ENCODE measurements around the gene GUCA2B.
A peak's percentile ranks its signal among the peaks of the same experiment; 100 is the strongest.

GUCA2B gene

GRCh38 chr1:42152907-42153600, at the start of gene GUCA2B:
Gene GUCA2B, plus strand, starts transcription at chr1:42153410. Its CDS starts 41 bp downstream, at chr1:42153451.
- DNase-seq: no peak

- DNase-seq: no peak
Observed at GRCh38 chr1:42105025-42105424, 48.2 kb upstream of the GUCA2B start.

DNA sequence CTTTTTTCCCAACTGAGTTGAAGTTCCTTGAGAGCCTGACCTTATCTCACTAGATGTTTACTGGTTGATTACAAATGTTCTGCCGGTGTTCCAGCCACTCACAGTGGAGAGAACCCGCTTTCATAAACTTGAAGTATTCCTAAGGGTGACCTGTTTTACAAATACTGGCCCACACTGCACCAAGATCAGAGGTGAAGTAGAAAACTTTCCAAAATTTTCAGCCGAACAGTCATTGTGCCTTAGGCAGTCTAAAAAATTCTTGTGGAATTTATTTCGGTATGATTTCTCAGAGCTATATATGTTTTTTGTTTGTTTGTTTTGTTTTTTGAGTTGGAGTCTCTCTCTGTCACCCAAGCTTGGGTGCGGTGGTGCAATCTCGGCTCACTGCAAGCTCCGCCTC, 44.9 kb upstream of the GUCA2B start:
- no peak for DNase-seq

- no peak for DNase-seq
Observed at GRCh38 chr1:42109600-42109999, 43.6 kb upstream of the GUCA2B start.

DNA sequence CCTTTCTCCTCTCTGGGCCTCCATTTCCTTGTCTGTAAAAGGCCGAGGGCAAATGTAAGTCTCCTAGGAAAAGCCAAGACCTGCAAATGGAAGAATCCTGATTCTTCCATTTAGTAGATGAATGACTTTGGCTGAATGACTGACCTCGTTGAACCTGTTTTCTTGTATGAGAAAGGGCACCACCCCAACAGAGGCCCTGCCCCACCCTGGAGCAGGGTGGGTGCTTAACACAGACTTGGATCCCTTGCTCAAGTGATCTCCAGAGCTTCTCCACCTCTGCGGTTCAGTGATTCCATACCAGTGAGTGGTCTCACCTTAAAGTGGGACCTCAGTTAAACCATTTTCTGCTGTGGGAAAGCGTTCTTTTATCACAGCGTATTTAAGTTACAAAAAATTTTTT, 39.0 kb upstream of the GUCA2B start:
- no peak for DNase-seq

GRCh38 chr1:42117214-42117613, 36.0 kb upstream of the GUCA2B start:
- no peak for DNase-seq

- no peak for DNase-seq
Observed at GRCh38 chr1:42118125-42118524, 35.1 kb upstream of the GUCA2B start.

- DNase-seq: no peak
Observed at GRCh38 chr1:42122408-42122807, 30.8 kb upstream of the GUCA2B start.

DNA sequence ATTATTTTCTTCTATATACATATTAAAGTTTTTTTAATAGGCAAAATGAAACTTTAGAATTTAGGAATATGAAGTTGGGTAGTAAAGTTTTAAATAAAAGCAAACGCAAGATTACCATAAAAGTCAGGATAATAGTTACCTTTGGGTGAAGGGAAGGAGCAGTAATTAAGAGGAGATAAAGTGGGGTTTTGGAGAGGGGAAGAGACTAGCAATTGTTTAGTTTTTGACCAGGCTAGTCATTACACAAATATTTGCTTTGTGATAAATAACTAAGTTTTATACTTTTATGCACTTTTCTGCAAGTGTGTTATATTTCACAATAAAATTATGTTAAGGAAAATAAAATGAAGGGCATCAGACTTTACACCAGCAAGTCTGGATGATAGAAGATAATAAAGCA, 27.7 kb upstream of the GUCA2B start:
- no peak for DNase-seq

DNA sequence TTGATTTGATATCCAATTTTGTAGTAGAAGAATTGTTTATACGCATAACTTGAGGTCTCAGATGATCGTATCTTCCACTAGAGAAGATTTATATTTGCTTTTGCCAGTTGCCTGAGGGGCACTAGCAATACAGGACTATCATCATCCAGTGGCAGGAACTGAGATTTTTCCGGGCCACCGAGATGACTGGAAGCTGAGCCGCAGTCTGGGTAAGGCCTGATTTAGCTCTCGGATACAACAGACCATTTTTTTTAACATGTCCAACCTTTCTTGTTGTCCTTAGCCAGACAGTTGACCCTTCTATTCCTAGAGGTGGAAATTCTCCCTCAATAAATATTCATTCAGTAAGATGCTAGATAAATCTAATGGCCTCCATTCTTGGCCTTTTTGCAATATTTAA, 25.4 kb upstream of the GUCA2B start:
- no peak for DNase-seq

DNA sequence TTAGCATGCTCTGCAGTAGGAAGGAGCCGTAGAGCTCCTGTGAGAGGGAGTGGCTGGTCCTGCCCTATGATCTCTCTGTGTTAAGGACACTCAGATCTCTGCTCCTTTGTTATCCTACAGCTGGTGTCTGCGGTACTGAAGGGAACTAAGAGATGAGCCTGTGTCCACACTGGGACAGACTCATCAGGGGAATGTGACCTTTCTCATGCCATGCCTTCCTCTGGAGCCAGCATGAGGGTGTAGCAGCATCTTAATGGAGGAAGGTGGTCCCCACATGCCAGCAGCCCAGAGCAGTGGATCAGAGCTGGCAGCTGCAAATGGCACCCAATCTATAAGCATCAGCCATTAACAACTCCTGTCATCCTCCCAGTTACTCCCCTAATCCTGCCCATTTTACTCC, 24.7 kb upstream of the GUCA2B start:
- DNase-seq: no peak

- no peak for DNase-seq
Observed at GRCh38 chr1:42128964-42129363, 24.2 kb upstream of the GUCA2B start.

DNA sequence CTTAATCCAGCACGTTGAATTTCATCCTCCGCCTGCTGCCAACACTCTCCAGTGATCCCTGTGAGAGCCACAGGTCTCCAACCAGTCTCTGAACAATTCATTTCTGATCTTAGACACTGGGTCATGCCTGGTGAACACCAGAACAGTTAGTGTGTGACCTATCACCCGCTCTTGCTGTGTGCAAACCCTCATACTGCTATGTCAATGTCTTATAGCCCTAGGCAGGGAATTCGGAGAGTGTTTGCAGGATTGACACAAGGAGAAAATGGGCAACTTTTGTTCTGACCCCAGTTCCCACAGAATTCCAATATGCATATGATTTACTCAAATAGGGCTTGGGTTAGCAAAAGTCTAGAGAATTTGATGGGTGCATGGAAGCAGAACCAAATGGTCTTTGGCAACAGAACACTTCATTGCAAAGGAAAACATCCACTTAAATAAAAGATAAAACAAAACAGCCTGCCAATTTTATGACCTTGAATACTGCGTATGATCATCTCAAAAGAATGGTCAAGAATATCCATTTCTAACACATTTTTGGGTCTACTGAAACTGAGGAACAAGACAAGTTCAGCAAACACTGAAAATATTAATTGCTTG, 23.0 kb upstream of the GUCA2B start:
- DNase-seq: no peak

DNA sequence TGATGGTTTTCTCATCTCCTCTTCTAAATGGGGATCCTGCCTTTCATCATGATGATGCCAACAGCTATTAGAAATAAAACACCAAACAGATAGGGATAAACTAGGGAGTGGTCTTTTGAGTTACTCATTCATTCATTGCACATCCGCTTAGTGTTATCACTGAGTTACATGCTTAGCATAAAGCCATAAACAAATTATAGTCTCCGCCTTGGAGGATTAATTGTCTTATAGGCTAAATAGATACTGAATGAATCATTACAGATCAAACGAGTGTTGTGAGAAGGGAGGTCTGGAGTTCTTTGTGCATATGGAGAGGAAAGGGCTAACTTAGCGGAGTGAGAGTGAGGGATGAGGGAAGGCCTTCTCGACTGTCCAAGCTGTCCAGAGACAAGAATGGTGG, 19.8 kb upstream of the GUCA2B start:
- no peak for DNase-seq

DNA sequence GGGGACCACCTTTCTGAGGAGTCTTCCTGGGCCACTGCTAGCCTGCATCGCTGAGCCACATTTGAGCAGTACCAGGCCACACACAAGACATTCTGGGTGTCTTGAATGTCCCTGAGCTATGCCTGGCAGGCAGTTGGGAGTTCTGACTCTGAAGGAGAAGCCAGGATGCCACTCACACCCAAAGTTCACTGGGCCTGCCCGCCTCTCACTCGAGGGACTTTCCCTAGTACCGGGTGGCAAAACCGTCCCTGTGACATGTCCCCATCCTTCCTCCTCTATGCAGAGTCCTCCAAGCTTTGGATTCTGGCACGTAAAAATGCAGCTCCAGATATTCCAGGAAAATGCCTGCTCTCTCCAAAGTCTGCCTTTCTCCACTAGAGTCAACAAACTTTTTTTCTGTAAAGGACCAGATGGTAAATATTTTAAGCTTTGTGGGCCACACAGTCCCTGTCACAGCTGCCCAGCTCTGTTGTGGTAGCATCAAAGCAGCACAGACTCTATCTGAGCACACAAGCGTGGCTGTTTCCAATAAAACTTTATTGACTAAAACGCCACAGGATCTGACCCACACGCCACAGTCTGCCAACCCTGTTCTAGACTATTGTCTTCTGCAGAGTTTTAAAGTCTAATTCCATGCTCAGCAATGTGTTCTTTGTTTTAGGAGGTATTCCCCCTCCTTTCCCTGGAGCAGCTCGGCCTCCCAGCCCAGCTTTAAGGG, 19.2 kb upstream of the GUCA2B start:
- no peak for DNase-seq

DNA sequence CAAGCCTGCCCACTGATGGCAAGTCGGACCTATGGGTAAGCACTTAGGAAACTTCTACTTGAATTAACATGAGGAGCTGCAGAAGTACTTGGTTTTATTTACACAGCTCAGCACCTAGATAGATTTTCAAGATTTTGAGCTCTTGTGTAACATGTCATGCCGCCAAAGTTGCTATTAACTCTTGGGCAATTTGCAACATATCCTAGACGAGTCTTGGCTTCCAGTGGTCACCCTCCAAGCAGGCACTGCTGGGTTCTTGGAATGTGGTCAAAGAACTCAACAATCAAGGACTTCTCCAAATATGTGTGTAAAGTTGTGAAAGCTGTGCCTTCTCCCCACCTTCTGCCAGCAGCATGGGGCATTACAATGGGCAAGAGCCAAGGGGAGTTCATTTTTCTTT, 17.8 kb upstream of the GUCA2B start:
- DNase-seq: peak; percentile 93

DNA sequence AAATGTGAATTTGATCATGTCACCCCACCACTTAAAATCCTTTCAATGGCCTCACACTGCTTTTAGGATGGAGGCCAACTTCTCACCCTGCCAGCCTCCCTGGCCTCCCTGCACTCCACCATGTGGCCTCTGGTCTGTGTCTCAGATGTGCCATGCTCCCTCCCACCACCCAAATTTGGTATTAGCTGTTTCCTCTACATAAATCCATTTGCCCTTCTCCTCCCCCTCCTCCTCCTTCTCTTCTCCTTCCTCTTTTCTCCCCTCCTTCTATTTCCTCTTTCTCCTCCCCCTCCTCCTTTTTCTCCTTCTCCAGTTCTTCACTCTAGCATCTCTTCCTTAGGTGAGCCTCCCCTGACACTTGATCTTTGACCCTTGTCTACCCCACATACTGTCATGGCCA, 16.7 kb upstream of the GUCA2B start:
- no peak for DNase-seq

DNA sequence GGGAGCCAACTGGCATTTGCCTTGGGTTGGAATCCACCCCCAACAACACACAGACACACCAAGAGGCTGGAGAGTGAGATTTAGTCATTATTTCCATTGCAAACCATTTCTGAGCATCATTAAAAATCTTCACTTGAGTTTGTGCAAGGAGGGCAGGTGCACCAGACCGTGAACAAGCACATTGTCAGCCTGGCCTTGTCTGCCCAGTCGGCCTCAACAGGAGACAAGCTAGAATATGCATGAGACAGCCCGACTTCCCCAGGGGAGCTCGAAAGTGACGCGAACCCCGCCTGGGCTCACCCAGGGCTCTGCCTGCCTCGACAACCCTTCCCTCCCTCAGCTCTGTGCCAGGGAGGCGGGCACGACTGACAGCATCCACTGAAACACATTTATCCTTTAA, 15.4 kb upstream of the GUCA2B start:
- DNase-seq: peak; percentile 72

GRCh38 chr1:42138586-42138985, 14.6 kb upstream of the GUCA2B start:
- DNase-seq: no peak

DNA sequence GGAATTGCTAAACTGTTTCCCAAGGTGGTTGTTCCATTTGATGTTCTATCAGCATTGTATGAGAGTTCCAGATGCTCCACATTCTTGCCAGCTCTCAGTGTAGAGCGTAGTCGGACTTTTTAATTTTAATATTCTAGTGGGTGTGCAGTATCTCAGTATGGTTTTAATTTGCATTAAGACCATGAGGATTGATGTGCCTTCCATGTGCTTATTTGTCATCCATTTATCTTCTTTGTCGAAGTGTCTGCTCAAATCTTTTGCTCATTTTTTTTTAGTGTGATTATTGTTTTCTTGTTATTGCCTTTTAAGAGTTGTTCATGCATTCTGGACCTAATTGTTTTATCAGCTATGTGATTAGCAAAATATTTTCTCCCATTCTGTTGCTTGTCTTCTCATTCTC, 13.8 kb upstream of the GUCA2B start:
- no peak for DNase-seq

GRCh38 chr1:42140191-42140590, 13.0 kb upstream of the GUCA2B start:
- no peak for DNase-seq

- DNase-seq: no peak
Observed at GRCh38 chr1:42141978-42142377, 11.2 kb upstream of the GUCA2B start.

DNA sequence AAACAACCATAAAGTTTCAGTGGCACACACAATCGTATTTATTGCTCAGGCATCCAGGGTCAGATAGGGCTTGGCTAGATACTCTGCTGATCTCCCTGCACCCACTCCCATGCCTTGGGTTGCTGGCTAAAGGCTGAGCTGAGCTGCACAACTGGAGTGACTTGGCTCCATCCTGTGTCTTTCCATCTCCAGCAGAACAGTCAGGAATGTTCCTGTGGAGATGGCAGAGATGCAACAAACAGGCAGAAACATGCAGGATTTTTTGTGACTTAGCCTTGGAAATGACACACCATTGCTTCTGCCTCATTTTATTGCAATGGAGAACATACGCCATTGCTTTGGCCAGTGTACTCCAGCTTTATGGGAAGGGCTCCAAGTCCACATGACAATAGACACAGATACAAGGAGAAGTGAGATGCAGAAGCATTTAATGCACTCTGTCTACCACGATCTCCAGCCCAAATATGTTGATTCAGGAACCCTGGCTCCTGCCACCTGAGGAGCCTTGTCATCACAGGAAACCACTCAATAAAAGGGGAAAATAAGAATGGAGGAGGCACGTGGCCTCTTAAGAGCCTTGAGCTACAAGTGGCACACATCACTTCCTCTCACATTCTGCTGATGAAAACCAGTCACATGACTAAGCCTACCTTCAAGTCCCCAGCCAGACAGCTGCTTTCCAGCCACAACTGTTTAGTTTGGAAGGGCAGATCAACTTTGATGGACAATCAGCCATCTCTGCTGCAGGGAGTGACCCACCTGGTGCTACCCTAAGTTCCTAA, 10.1 kb upstream of the GUCA2B start:
- peak; percentile 92 for DNase-seq
